GM18951 (cell line): ENCODE results near the gene SLC25A47.
A peak's percentile ranks its signal among the peaks of the same experiment; 100 is the strongest.

Source experiments
- POLR2A ChIP-seq: IDR thresholded peaks from 4 replicates; pipeline ENCODE4 v1.6.1; 2011; ENCODE audit warnings: mild to moderate bottlenecking; ENCODE audit not compliant: insufficient read length, insufficient read depth; ENCODE audit errors: extremely low read depth
- in situ Hi-C: fragments of 300-500 bp; cut with MboI; formaldehyde crosslinking; loops from one replicate; pipeline ENCODE4 v1.12.0; 2022; ENCODE audit warnings: low sequenced_read_pairs, mixed read lengths, inconsistent platforms; ENCODE audit not compliant: unreplicated experiment

The SLC25A47 gene

GRCh38 chr14:100365741-100366140, 42.6 kb downstream of the SLC25A47 start:
- in situ Hi-C loops = no loop called here
- no peak for TF ChIP-seq POLR2A

GRCh38 chr14:100369019-100369418, 45.9 kb downstream of the SLC25A47 start:
- no peak for TF ChIP-seq POLR2A
- in situ Hi-C loops = no loop called here

GRCh38 chr14:100370003-100370402, 46.9 kb downstream of the SLC25A47 start:
- in situ Hi-C loops = no loop called here
- TF ChIP-seq POLR2A = no peak

- in situ Hi-C loops = no loop called here
- no peak for TF ChIP-seq POLR2A
These were observed 48.6 kb downstream of the SLC25A47 start for GRCh38 chr14:100371773-100372172.

GRCh38 chr14:100372357-100373048, 49.4 kb downstream of the SLC25A47 start:
- TF ChIP-seq POLR2A = no peak
- in situ Hi-C loops = no loop called here

GRCh38 chr14:100374270-100374669, 51.1 kb downstream of the SLC25A47 start:
- TF ChIP-seq POLR2A = no peak
- in situ Hi-C loops = no loop called here

GRCh38 chr14:100374876-100375265, 51.7 kb downstream of the SLC25A47 start:
- TF ChIP-seq POLR2A = no peak
- in situ Hi-C loops = loop anchor here (25.0 kb wide), 1 partner anchor 262 kb away; no protein-coding TSS in a partner anchor

GRCh38 chr14:100375266-100375962, 52.3 kb downstream of the SLC25A47 start:
- TF ChIP-seq POLR2A = peak; percentile 50
- in situ Hi-C loops = loop anchor here (25.0 kb wide), 1 partner anchor 262 kb away; no protein-coding TSS in a partner anchor

GRCh38 chr14:100375963-100376735, 53.0 kb downstream of the SLC25A47 start, which contains the start of gene WDR25:
TSS of gene WDR25 (plus strand) at chr14:100376485.
- in situ Hi-C loops = loop anchor here (25.0 kb wide), 1 partner anchor 261 kb away; no protein-coding TSS in a partner anchor
- peak; percentile 78 for TF ChIP-seq POLR2A

- TF ChIP-seq POLR2A = no peak
- in situ Hi-C loops = loop anchor here (25.0 kb wide), 1 partner anchor 261 kb away; no protein-coding TSS in a partner anchor
These were observed 53.6 kb downstream of the SLC25A47 start for GRCh38 chr14:100376751-100377171.
